Left lobe of liver (tissue), 2 donors: ENCODE data around the gene HYDIN. TPM values are rescaled to one million over a fixed set of nuclear protein-coding genes. Genes with fewer than 3 reads are reported as not detected.
A peak's percentile ranks its signal among the peaks of the same experiment; 100 is the strongest.
"Not testable (repeated sequence)": the region's sequence is repeated elsewhere in the genome, so short reads cannot be mapped to it uniquely, and the experiment has no call there.

Source experiments
- ATAC-seq: fragments of 200-7000 bp; cut with Tn5 transposase; one replicate; pipeline ENCODE4 v1.9.1; 2020; ENCODE audit warnings: mild to moderate bottlenecking, moderate library complexity
- DNase-seq: peaks from one replicate; pipeline ENCODE4 v3.0.0-alpha.2; 2020; ENCODE audit warnings: low spot score
- total RNA-seq: library from RNA; stranded (reverse); gene quantifications from one replicate; pipeline ENCODE4 v1.2.1, GENCODE V29; 2021
- donor health status: DM: no; HTN: no; CAD: no; lungs with moderate emphysema.
- donor health status: DM: no; HTN: yes; CAD: no.

Gene HYDIN
- total RNA-seq, 1 donor from 2014 or later, result 0.28 TPM

- not testable (repeated sequence) for ATAC-seq, DNase-seq
Observed at GRCh38 chr16:71015419-71015818, 215.1 kb downstream of the HYDIN start.

GRCh38 chr16:71009440-71010223 is 220.9 kb downstream of the HYDIN start:
- ATAC-seq, DNase-seq: not testable (repeated sequence)

- DNase-seq, result not testable (repeated sequence)
- peak; percentile 31 for ATAC-seq
Observed at GRCh38 chr16:71006516-71006915, 224.0 kb downstream of the HYDIN start.

GRCh38 chr16:70999735-71000134 is 230.8 kb downstream of the HYDIN start:
- ATAC-seq, result peak; percentile 97

GRCh38 chr16:70995799-70996198 is 234.7 kb downstream of the HYDIN start:
- DNase-seq, ATAC-seq: not testable (repeated sequence)

More at GRCh38 chr16:70999735-71000134, 230.8 kb downstream of the HYDIN start:
- not testable (repeated sequence) for DNase-seq

- DNase-seq, ATAC-seq: not testable (repeated sequence)
Observed at GRCh38 chr16:70992511-70992910, 238.0 kb downstream of the HYDIN start.

- DNase-seq, ATAC-seq: not testable (repeated sequence)
Observed at GRCh38 chr16:70987019-70987715, 243.4 kb downstream of the HYDIN start.

- ATAC-seq, DNase-seq: not testable (repeated sequence)
Observed at GRCh38 chr16:70984675-70985074, 245.8 kb downstream of the HYDIN start.

- ATAC-seq, DNase-seq: not testable (repeated sequence)
Observed at GRCh38 chr16:70968332-70968731, 262.2 kb downstream of the HYDIN start.

GRCh38 chr16:70960169-70960568 is 270.4 kb downstream of the HYDIN start:
- not testable (repeated sequence) for DNase-seq, ATAC-seq

- DNase-seq, ATAC-seq: not testable (repeated sequence)
Observed at GRCh38 chr16:70954922-70955321, 275.6 kb downstream of the HYDIN start.

GRCh38 chr16:70953824-70954223 is 276.7 kb downstream of the HYDIN start:
- not testable (repeated sequence) for DNase-seq, ATAC-seq

- not testable (repeated sequence) for ATAC-seq, DNase-seq
Observed at GRCh38 chr16:70943551-70943950, 287.0 kb downstream of the HYDIN start.

- not testable (repeated sequence) for DNase-seq, ATAC-seq
Observed at GRCh38 chr16:70939690-70940359, 290.7 kb downstream of the HYDIN start.

- ATAC-seq, DNase-seq: not testable (repeated sequence)
Observed at GRCh38 chr16:70936781-70937525, 293.6 kb downstream of the HYDIN start.

GRCh38 chr16:70935325-70935724 is 295.2 kb downstream of the HYDIN start:
- ATAC-seq, DNase-seq: not testable (repeated sequence)

GRCh38 chr16:70933746-70934145 is 296.8 kb downstream of the HYDIN start:
- not testable (repeated sequence) for DNase-seq, ATAC-seq

GRCh38 chr16:70930757-70931156 is 299.8 kb downstream of the HYDIN start:
- DNase-seq, ATAC-seq: not testable (repeated sequence)

GRCh38 chr16:70922164-70922563 is 308.4 kb downstream of the HYDIN start:
- not testable (repeated sequence) for ATAC-seq, DNase-seq

GRCh38 chr16:70920661-70921060 is 309.9 kb downstream of the HYDIN start:
- ATAC-seq, DNase-seq: not testable (repeated sequence)
